Activated CD4-positive, alpha-beta memory T cell treated with anti-CD3 and anti-CD28 coated beads for 36 hours (primary cell): ENCODE results near the gene DLG2. TPM values are rescaled to one million over a fixed set of nuclear protein-coding genes. Genes with fewer than 3 reads are reported as not detected.

Experiments used
- CTCF ChIA-PET: fragments of 350-600 bp; sonication (Branson Sonifier 250); formaldehyde crosslinking; loops from one replicate; lab custom pipeline; 2021; ENCODE audit warnings: antibody characterized with exemption, inconsistent platforms; lab: Charles Lee
- POLR2A ChIA-PET: fragments of 350-600 bp; sonication (Branson Sonifier 250); formaldehyde crosslinking; loops from one replicate; lab custom pipeline; 2021; ENCODE audit warnings: antibody characterized with exemption; lab: Charles Lee
- DNase-seq: peaks from one replicate; pipeline ENCODE4 v3.0.0-alpha.2; 2020
- H3K27ac Mint-ChIP-seq: one replicate; pipeline ENCODE4 v1.8.0; 2021; ENCODE audit warnings: mixed read lengths
- H3K27me3 Mint-ChIP-seq: one replicate; pipeline ENCODE4 v1.8.0; 2021; ENCODE audit warnings: mixed read lengths
- H3K36me3 Mint-ChIP-seq: one replicate; pipeline ENCODE4 v1.8.0; 2021; ENCODE audit warnings: mixed read lengths
- H3K4me1 Mint-ChIP-seq: one replicate; pipeline ENCODE4 v1.8.0; 2021; ENCODE audit warnings: low read depth, mixed read lengths
- H3K4me3 Mint-ChIP-seq: one replicate; pipeline ENCODE4 v1.8.0; 2021; ENCODE audit warnings: mild to moderate bottlenecking, mixed read lengths
- H3K9me3 Mint-ChIP-seq: one replicate; pipeline ENCODE4 v1.8.0; 2021; ENCODE audit warnings: mixed read lengths
- intact Hi-C: fragments of 100-400 bp; cut with micrococcal nuclease; formaldehyde crosslinking; loops from one replicate; pipeline ENCODE4 v1.15.1; 2023
- total RNA-seq, 2 experiments: library from RNA; stranded (reverse); gene quantifications; one replicate each; pipeline ENCODE4 v1.2.3, GENCODE V29; 2021

Gene DLG2
- total RNA-seq, 2 experiments from 2014 or later: 1.7 to 2.1 TPM

- Mint-ChIP-seq H3K4me3 (no peak overlapping the region), H3K27me3 (no peaks in the 10 kb centered on the region), H3K27ac (no peak overlapping the region), H3K9me3 (peaks cover 6% of the 10 kb centered on the region), H3K4me1 (no peaks in the 10 kb centered on the region), H3K36me3 (peaks cover 3% of the 10 kb centered on the region)
- POLR2A ChIA-PET: no interaction called here
- CTCF ChIA-PET: no interaction called here
- no peak for DNase-seq
- intact Hi-C loops: no loop called here
These were observed 85.5 kb downstream of the DLG2 start for GRCh38 chr11:85541683-85542082.

DNA sequence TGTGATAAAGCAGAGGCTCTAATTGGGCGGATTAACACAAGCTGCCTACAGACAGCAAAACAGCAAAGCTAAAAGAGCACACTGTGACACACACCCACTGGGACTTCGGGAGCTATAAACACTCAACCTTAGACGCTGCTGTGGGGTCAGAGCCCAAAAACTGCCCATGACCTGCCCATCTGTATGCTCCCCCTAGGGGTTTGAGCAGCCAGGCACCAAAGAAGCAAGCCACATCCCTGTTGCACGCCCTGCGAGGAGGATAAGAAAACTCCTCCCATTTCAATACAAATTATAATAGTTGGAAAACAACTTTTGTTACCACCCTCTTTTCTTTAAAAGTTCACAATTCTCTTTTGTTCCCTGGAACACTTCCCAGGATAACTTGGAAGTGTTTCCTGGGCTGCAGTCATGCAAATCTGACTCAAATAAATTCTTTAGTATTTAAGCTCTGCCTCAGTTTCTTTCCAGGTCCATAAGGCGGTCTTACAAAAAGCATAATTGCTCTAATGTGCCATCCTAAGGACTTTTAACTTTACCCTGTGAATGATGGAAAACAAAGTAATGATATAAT, 86.4 kb downstream of the DLG2 start:
- no peak overlapping the region for H3K4me3 Mint-ChIP-seq
- ChIA-PET CTCF (no interaction called here), POLR2A (no interaction called here)
- no peak for DNase-seq
- no peak overlapping the region for H3K27ac Mint-ChIP-seq
- peaks cover 3% of the 10 kb centered on the region for H3K36me3 Mint-ChIP-seq
- no peaks in the 10 kb centered on the region for H3K4me1 Mint-ChIP-seq
- peaks cover 6% of the 10 kb centered on the region for H3K9me3 Mint-ChIP-seq
- intact Hi-C loops: no loop called here
- H3K27me3 Mint-ChIP-seq: no peaks in the 10 kb centered on the region

GRCh38 chr11:85540181-85540580, 87.0 kb downstream of the DLG2 start:
- H3K36me3 Mint-ChIP-seq: peaks cover 3% of the 10 kb centered on the region
- H3K27ac Mint-ChIP-seq: no peak overlapping the region
- ChIA-PET CTCF (no interaction called here), POLR2A (no interaction called here)
- H3K9me3 Mint-ChIP-seq: peaks cover 8% of the 10 kb centered on the region
- H3K4me1 Mint-ChIP-seq: no peaks in the 10 kb centered on the region
- no peak overlapping the region for H3K4me3 Mint-ChIP-seq
- no peaks in the 10 kb centered on the region for H3K27me3 Mint-ChIP-seq
- DNase-seq: no peak
- intact Hi-C loops: no loop called here

DNA sequence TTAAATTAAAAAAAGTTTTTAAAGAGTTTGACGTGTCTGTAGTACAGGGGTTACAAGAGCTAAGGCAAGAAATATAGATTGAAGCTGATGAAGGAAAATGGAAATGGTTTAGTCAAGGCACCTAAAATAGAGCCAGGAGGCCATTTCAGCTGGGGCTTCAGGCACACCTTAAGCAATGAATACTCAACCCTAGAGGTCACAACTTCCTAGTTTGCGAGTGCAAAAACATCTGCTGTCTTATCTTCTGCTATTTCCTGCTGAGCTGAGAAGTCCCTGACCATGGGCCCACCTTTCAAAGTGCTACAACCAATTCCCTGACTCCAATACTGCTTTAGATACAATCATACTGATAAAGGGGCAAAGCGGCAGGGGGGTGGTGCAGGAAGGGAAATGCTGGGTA, 87.4 kb downstream of the DLG2 start:
- no peak overlapping the region for H3K27ac Mint-ChIP-seq
- no peak for DNase-seq
- ChIA-PET CTCF (no interaction called here), POLR2A (no interaction called here)
- H3K27me3 Mint-ChIP-seq: no peaks in the 10 kb centered on the region
- peaks cover 6% of the 10 kb centered on the region for H3K36me3 Mint-ChIP-seq
- no peaks in the 10 kb centered on the region for H3K4me1 Mint-ChIP-seq
- H3K9me3 Mint-ChIP-seq: peaks cover 12% of the 10 kb centered on the region
- intact Hi-C loops: no loop called here
- H3K4me3 Mint-ChIP-seq: no peak overlapping the region

DNA sequence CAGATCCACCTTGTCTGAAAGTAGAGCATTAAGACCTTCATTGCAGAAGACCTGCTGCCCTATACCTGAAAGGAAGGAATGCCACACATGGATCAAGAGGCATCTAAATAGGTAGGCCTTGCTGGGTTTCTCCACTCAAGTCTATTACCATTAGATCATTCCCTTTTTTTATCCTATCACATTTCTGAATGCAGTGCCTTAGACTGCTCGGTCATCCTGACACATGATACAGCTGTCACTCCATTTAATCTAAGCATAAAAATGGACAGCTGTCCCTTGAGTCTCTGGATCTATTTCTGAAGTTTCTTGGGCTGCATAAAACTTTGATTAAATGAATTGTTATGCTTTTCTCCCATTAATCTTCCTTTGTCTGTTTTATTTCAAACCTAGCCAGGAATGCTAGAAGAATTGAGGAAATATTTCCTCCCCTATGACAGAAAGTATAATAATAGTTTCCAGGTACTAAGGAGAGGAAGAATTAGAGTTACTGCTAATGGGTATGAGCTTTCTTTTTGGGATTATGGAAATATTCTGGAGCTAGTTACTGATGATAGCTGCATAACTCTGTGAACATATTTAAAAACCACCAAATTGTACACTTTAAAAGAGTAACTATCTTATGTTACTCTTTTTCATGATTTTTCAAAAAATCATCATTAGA, 88.0 kb downstream of the DLG2 start:
- intact Hi-C loops: no loop called here
- ChIA-PET CTCF (no interaction called here), POLR2A (no interaction called here)
- Mint-ChIP-seq H3K4me1 (no peaks in the 10 kb centered on the region), H3K27ac (no peak overlapping the region), H3K36me3 (peaks cover 7% of the 10 kb centered on the region), H3K4me3 (no peak overlapping the region), H3K9me3 (peaks cover 17% of the 10 kb centered on the region), H3K27me3 (no peaks in the 10 kb centered on the region)
- no peak for DNase-seq

GRCh38 chr11:85536438-85536837, 90.7 kb downstream of the DLG2 start:
- ChIA-PET POLR2A (no interaction called here), CTCF (no interaction called here)
- H3K4me3 Mint-ChIP-seq: no peak overlapping the region
- H3K36me3 Mint-ChIP-seq: peaks cover 7% of the 10 kb centered on the region
- no peak overlapping the region for H3K27ac Mint-ChIP-seq
- intact Hi-C loops: no loop called here
- no peak for DNase-seq
- no peaks in the 10 kb centered on the region for H3K27me3 Mint-ChIP-seq
- H3K4me1 Mint-ChIP-seq: no peaks in the 10 kb centered on the region
- peaks cover 17% of the 10 kb centered on the region for H3K9me3 Mint-ChIP-seq

DNA sequence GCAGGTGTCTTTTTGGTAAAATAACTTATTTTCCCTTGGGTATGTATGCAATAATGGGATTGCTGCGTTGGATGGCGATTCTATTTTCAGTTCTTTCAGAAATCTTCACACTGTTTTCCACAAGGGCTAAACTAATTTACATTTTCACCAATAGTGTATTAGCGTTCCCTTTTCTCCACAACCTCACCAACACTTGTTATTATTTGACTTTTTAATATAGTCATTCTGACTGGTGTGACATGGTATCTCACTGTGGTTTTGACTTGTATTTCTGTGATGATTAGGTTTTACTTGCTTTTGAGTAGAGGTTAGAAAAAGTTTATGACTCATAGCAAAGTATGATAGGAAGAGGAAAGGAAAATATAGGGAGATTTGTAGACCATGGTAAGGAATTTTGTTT, 92.3 kb downstream of the DLG2 start:
- H3K9me3 Mint-ChIP-seq: peaks cover 17% of the 10 kb centered on the region
- H3K4me3 Mint-ChIP-seq: no peak overlapping the region
- intact Hi-C loops: no loop called here
- H3K27ac Mint-ChIP-seq: no peak overlapping the region
- no peaks in the 10 kb centered on the region for H3K27me3 Mint-ChIP-seq
- POLR2A ChIA-PET: no interaction called here
- H3K36me3 Mint-ChIP-seq: peaks cover 7% of the 10 kb centered on the region
- H3K4me1 Mint-ChIP-seq: no peaks in the 10 kb centered on the region
- no peak for DNase-seq
- CTCF ChIA-PET: no interaction called here

DNA sequence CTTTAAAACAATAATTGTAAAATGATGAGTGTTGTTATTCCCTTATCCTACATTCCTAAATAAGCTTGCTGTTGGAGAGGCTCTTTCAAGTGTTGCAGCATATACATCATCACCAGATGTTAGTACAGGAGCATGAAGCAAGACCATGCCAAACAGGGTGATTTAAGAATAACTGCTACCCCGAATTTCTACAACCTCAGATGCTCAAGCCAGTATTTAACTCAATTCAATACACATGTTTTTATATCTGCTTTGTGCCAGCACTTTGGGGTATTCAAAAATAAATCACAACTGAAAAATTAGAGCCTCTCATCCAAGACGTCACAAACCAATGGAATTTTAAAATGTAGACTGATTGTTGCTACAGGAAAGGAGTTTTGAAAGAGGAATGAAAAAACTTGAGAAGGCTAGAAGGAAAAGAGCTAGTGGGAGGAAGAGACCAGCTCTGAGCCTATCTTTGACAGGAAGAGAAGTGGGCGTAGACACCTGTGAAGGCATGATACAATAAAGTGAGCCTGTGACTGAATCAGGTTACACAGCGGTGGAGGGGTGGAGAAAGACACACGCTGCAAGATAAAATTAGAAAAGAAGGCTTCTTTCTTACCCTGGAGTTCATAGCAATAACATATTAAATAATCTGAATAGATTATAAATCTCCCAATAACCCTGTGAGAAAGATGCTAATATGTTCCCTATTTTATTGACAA, 95.8 kb downstream of the DLG2 start:
- H3K27me3 Mint-ChIP-seq: no peaks in the 10 kb centered on the region
- H3K36me3 Mint-ChIP-seq: peaks cover 4% of the 10 kb centered on the region
- no peak for DNase-seq
- H3K4me1 Mint-ChIP-seq: no peaks in the 10 kb centered on the region
- POLR2A ChIA-PET: no interaction called here
- CTCF ChIA-PET: no interaction called here
- no peak overlapping the region for H3K27ac Mint-ChIP-seq
- H3K9me3 Mint-ChIP-seq: peaks cover 11% of the 10 kb centered on the region
- no peak overlapping the region for H3K4me3 Mint-ChIP-seq
- intact Hi-C loops: no loop called here

DNA sequence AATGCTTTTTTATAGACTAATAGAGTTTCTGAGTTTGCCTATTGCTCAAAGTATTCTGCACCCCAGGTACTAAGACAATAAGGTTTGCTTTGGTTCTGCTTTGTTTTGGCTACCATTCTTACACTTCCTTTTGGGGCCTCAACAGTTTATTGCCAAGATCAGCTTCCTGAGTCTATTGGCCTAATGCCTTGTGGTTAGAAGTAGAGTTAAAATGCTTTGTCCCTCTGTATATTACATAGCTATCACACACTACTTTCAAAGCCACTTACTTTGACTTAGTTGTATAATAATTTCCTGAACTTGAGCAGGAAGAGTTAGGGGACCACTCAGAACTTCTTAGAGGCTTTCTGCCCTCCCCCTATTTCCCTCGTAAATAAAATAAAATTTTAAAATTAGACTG, 96.5 kb downstream of the DLG2 start:
- CTCF ChIA-PET: no interaction called here
- Mint-ChIP-seq H3K9me3 (peaks cover 11% of the 10 kb centered on the region), H3K27me3 (no peaks in the 10 kb centered on the region), H3K4me1 (no peaks in the 10 kb centered on the region), H3K27ac (no peak overlapping the region), H3K4me3 (no peak overlapping the region), H3K36me3 (peaks cover 4% of the 10 kb centered on the region)
- intact Hi-C loops: no loop called here
- DNase-seq: no peak
- POLR2A ChIA-PET: no interaction called here

- intact Hi-C loops: no loop called here
- Mint-ChIP-seq H3K4me1 (no peaks in the 10 kb centered on the region), H3K36me3 (peaks cover 4% of the 10 kb centered on the region), H3K27ac (no peak overlapping the region), H3K9me3 (peaks cover 20% of the 10 kb centered on the region), H3K4me3 (no peak overlapping the region), H3K27me3 (no peaks in the 10 kb centered on the region)
- no peak for DNase-seq
- ChIA-PET POLR2A (no interaction called here), CTCF (no interaction called here)
These were observed 100.6 kb downstream of the DLG2 start for GRCh38 chr11:85526564-85526963.

GRCh38 chr11:85525686-85526085, 101.5 kb downstream of the DLG2 start:
- Mint-ChIP-seq H3K9me3 (peaks cover 29% of the 10 kb centered on the region), H3K4me1 (no peaks in the 10 kb centered on the region), H3K27me3 (no peaks in the 10 kb centered on the region), H3K27ac (no peak overlapping the region), H3K4me3 (no peak overlapping the region), H3K36me3 (peaks cover 5% of the 10 kb centered on the region)
- intact Hi-C loops: no loop called here
- no peak for DNase-seq
- POLR2A ChIA-PET: no interaction called here
- CTCF ChIA-PET: no interaction called here

DNA sequence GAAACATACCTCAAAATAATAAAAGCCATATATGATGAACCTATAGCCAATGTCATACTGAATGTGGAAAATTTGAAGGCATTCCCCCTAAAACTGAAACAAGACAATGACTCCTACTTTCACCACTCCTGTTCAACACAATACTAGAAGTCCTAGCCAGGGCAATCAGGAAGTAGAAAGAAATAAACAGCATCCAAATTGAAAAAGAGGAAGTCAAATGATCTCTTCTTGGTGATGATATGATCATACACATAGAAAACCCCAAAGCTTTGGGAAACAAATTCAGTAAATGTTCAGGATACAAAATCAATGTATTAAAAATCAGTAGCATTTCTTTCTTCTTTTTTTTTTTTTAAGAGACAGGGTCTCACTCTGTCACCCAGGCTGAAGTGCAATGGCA, 109.9 kb downstream of the DLG2 start:
- DNase-seq: no peak
- Mint-ChIP-seq H3K9me3 (peaks cover 29% of the 10 kb centered on the region), H3K36me3 (peaks cover 3% of the 10 kb centered on the region), H3K4me1 (no peaks in the 10 kb centered on the region), H3K27ac (no peak overlapping the region), H3K27me3 (no peaks in the 10 kb centered on the region), H3K4me3 (no peak overlapping the region)
- CTCF ChIA-PET: no interaction called here
- POLR2A ChIA-PET: no interaction called here
- intact Hi-C loops: loop anchor here (1.0 kb wide), 1 partner anchor 22 kb away; no protein-coding TSS in a partner anchor

GRCh38 chr11:85495918-85496317, 131.2 kb downstream of the DLG2 start:
- Mint-ChIP-seq H3K36me3 (no peaks in the 10 kb centered on the region), H3K9me3 (peaks cover 24% of the 10 kb centered on the region), H3K4me3 (no peak overlapping the region), H3K27ac (no peak overlapping the region), H3K4me1 (no peaks in the 10 kb centered on the region), H3K27me3 (no peaks in the 10 kb centered on the region)
- ChIA-PET CTCF (no interaction called here), POLR2A (no interaction called here)
- DNase-seq: no peak
- intact Hi-C loops: loop anchor here (1.0 kb wide), 1 partner anchor 21 kb away; no protein-coding TSS in a partner anchor
